IPS-NIHi7 (cell line): ENCODE results near the gene MAEA.

Experiments
- DNase-seq: peaks from one replicate; pipeline ENCODE4 v3.0.0; 2012; ENCODE audit warnings: mixed read lengths; ENCODE audit errors: extremely low spot score

Gene MAEA

DNA sequence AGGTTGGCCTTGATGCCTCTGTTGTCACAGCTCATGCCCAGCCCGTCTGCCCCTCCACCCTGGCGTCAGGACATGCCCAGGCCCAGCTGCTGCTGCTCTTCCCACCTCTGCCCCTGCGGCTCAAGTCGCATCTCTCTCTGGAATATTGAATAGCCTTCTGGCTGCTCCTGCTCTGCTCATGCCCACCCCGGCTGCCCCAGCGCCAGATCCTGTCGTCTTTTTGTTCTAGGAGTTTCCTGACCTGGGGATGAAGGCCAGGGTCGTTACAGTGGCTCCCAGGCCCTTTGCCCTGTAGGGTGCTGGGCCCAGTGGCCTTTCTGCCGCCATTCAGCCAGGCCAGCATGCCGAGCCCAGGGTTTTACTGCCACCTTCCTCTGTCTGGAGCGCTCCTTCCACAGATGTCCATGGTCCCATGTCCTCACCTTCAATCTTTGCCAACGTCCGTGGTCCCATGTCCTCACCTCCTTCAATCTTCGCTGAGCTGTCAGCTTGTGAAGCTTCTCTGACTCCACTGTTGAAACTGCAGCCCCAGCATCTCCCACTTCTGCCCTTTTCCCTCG lies 9.7 kb downstream of the MAEA start:
- no peak for DNase-seq

- DNase-seq = no peak
Measured at GRCh38 chr4:1300466-1301455, 11.1 kb downstream of the MAEA start.

DNA sequence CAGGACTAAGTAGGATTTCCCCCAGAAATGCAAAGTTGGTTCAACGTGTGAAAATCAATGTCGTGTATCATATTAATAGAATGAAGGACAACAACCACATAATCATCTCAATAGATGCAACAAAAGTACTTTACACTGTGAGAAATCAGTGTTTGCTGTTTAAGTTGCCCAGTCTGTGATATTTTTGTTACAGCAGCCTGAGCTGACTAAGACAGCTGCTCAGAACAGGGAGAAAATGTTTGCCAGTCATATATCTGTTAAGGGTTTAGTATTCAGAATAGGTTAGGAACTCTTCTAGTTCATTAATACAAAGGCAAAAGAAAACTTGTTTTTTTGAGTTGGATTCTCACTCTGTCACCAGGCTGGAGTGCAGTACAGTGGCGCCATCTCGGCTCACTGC lies 12.5 kb downstream of the MAEA start:
- DNase-seq = no peak

GRCh38 chr4:1305261-1305711 lies 15.6 kb downstream of the MAEA start:
- DNase-seq = no peak

- no peak for DNase-seq
Measured at GRCh38 chr4:1305781-1306455, 16.2 kb downstream of the MAEA start.

DNA sequence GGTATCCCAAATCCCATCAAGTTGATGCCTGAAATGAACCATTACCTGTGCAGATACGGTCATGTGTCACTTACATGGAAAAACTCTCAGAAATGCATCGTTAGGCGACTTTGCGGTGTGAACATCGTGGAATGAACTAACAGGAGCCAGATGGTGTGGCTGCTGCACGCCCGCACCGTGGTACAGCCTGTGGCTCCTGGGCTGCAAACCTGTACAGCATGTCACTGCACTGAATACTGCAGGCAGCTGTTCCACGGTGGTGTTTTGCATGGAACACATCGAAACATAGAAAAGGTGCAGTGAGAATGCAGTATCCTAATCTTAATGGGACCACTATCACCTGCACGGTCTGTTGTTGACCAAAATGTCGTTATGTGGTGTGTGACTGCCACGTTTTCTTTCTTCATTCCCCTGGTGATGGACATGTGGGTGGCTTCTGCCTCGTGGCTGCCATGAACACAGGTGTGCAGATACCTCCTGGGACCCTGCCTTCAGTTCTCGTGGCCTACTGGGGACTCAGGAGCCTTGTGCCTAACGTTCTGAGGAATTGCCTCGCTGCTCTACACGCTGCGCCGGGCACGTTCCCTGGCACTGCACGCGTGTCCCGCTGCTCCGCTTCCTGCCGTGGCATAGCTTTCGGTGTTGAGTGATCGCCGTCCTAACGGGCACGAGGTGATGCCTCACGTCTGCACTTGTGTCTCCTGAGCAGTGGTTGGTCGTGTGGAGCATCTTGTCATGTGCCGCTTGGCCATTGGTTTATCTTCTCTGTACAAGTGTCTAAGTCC lies 18.5 kb downstream of the MAEA start:
- no peak for DNase-seq

GRCh38 chr4:1309261-1310010 lies 19.7 kb downstream of the MAEA start:
- peak; percentile 100 for DNase-seq

DNA sequence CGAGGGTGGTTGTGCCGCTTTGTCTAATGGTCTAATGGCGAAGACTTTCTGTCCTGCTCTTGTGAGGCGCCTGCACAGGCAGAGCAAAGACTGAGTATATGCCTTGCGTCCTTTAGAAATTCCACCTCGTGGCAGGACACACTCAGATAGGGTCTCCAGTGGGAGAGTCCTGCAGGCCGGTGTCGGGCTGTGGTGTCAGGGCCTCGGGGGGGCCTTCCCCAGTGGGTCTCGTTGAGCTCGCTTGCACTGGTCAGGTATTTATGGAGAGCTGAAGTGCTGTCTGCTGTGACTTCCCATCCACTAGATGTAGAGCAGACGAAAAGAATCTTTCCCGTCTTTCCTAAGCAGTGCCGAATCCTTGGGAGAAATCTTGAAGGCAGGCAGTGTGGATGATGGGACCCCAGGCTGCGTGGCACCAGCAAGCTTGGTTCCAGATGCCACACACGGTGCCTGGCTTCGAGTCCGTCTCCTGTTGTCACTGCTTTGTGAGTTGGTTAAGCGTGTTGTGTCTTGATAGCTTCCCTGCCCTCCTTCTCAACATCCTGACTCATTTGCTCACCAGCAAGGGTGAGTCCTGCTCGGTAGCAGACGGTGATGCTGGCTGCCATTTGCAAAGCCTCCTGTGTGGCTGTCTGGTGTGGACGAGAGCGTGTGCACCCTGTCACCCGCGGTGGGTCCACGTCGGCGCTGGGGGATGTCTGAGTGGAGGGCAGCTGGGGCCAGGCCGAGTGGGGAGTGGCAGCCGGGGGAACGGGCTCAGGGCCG lies 20.5 kb downstream of the MAEA start:
- DNase-seq = no peak

- no peak for DNase-seq
Measured at GRCh38 chr4:1310796-1311631, 21.3 kb downstream of the MAEA start.

GRCh38 chr4:1312821-1313640 lies 23.3 kb downstream of the MAEA start:
- no peak for DNase-seq

DNA sequence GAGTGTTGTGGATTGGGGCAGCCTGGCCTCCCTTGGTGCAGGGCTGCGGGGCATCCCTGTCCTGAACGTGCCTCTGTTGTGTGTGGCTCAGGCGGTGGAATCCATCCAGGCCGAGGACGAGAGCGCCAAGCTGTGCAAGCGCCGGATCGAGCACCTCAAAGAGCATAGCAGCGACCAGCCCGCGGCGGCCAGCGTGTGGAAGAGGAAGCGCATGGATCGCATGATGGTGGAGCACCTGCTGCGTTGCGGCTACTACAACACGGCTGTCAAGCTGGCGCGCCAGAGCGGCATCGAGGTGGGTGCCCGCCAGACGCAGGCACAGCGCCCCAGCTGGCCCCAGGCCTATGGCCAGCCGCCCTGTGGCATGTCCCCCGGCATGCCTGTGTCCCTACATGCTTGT lies 25.6 kb downstream of the MAEA start:
- no peak for DNase-seq

GRCh38 chr4:1315836-1316536 lies 26.3 kb downstream of the MAEA start:
- DNase-seq = no peak

DNA sequence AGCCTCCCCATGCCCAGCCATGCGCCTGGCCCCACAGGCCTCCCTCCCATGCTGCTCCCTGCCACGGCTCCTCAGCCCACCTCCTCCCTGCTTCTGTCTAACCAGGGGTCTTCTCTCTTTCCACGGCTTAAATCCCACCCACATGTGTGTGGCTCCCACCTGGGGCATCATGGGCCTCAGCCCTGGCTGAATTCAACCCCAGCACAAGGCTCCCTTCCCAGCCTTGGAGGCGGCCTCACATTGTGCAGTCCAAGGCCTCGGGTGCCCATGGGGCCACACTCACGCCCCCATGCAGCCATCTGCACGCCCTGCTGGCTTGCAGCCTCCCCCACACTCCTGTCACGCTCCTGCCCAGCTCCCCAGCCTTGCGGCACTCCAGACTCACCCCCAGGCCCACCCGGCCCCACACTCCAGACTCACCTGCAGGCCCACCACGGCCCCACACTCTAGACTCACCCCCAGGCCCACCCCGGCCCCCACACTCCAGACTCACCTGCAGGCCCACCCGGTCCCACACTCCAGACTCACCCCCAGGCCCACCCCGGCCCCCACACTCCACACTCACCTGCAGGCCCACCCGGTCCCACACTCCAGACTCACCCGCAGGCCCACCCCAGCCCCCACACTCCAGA lies 27.0 kb downstream of the MAEA start:
- DNase-seq = no peak

- no peak for DNase-seq
Measured at GRCh38 chr4:1317177-1318045, 27.7 kb downstream of the MAEA start.

- no peak for DNase-seq
Measured at GRCh38 chr4:1318046-1318375, 28.3 kb downstream of the MAEA start.

- DNase-seq = peak; percentile 72
Measured at GRCh38 chr4:1318488-1319213, 29.0 kb downstream of the MAEA start.
